Erythroblast (primary cell): ENCODE measurements around the gene XXYLT1.

Experiments
- GATA1 ChIP-seq: IDR thresholded peaks from 2 replicates; pipeline ENCODE4 v1.6.1; 2011; ENCODE audit warnings: low read depth, mild to moderate bottlenecking, control low read depth, low read length, moderate library complexity
- POLR2A ChIP-seq: IDR thresholded peaks from 2 replicates; pipeline ENCODE4 v1.6.1; 2011; ENCODE audit warnings: mild to moderate bottlenecking, low read length

- TF ChIP-seq POLR2A = no peak
- no peak for TF ChIP-seq GATA1
Measured at GRCh38 chr3:195185583-195185982, 85.4 kb downstream of the XXYLT1 start.
